ENCODE data around the gene NOS1AP.

The NOS1AP gene

DNA sequence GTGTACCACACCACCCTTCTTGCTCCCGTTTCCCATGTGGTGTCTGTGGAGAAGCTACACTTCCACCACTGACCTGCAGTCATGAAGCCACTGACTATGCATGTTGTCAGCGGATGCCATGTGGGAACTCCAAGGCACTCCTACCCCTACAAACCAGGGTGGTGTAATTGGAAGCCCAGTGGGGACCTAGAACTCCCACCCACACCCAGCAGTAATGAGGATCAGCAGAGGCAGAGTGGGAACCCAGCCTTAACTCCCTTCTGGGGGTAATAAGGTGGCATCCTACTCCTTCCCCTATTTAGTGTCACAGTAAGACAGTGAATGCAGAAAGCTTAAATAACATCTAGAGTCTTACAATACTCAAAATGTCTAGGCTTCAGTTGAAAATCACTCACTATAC lies 228.8 kb downstream of the NOS1AP start:
- H3K4me3 ChIP-seq (ENCODE audit: low read length) = no peak overlapping the region
- H3F3A ChIP-seq (ENCODE audit: control insufficient read depth, insufficient read depth) = no peaks in the 10 kb centered on the region
- peaks cover 12% of the 10 kb centered on the region; the same call in 1 of the 2 replicates for H3K27me3 ChIP-seq (ENCODE audit: control insufficient read depth, low read length)
- no peaks in the 10 kb centered on the region for H3K36me3 ChIP-seq (ENCODE audit: control insufficient read depth, low read length)
- TF ChIP-seq, protein P1, sequence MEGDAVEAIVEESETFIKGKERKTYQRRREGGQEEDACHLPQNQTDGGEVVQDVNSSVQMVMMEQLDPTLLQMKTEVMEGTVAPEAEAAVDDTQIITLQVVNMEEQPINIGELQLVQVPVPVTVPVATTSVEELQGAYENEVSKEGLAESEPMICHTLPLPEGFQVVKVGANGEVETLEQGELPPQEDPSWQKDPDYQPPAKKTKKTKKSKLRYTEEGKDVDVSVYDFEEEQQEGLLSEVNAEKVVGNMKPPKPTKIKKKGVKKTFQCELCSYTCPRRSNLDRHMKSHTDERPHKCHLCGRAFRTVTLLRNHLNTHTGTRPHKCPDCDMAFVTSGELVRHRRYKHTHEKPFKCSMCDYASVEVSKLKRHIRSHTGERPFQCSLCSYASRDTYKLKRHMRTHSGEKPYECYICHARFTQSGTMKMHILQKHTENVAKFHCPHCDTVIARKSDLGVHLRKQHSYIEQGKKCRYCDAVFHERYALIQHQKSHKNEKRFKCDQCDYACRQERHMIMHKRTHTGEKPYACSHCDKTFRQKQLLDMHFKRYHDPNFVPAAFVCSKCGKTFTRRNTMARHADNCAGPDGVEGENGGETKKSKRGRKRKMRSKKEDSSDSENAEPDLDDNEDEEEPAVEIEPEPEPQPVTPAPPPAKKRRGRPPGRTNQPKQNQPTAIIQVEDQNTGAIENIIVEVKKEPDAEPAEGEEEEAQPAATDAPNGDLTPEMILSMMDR (IDR thresholded peaks at IDR 0.05; ENCODE audit: low read depth, low read length, poor library complexity, severe bottlenecking) = no peak
- no peak for TF ChIP-seq EZH2phosphoT487 (IDR thresholded peaks at IDR 0.05; ENCODE audit: borderline replicate concordance, low read length)
- H3K9me3 ChIP-seq (ENCODE audit: control insufficient read depth, insufficient read depth, low read length) = no peaks in the 10 kb centered on the region
- no peaks in the 10 kb centered on the region for H3K79me2 ChIP-seq (ENCODE audit: control insufficient read depth, low read length)
- H3K9me2 ChIP-seq (replicated peaks; ENCODE audit: control insufficient read depth, low read length) = no peaks in the 10 kb centered on the region
- H3K27ac ChIP-seq (ENCODE audit: low read depth, low read length) = no peak overlapping the region
- no peaks in the 10 kb centered on the region for H4K20me1 ChIP-seq (ENCODE audit: control insufficient read depth, insufficient read depth, low read depth, low read length)
- H3K4me1 ChIP-seq (ENCODE audit: control insufficient read depth, low read length) = no peaks in the 10 kb centered on the region
- H3K4me2 ChIP-seq (ENCODE audit: low read length) = no peak overlapping the region

DNA sequence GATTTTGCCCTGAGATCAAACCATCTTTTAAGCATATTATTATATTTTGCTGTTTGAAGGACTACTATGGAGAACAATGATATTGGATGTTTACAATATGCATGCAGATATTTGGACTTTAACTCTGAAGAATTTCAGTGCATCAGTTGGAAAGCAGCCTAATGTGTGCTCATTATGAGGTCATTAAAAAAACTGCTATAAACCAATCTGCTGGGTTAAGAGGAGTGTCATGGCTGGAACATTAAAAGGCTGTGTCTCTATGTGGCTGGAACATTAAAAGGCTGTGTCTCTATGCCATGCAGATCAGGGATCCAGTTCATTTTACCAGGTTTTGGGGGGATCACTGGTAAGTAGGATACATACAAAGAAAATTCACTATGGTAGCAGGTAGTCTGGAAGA lies 229.5 kb downstream of the NOS1AP start:
- Histone ChIP-seq H3K79me2 (ENCODE audit: control insufficient read depth, low read length) (no peaks in the 10 kb centered on the region), H3K9me3 (ENCODE audit: control insufficient read depth, insufficient read depth, low read length) (no peaks in the 10 kb centered on the region), H3K4me2 (ENCODE audit: low read length) (no peak overlapping the region), H4K20me1 (ENCODE audit: control insufficient read depth, insufficient read depth, low read depth, low read length) (no peaks in the 10 kb centered on the region), H3K27me3 (ENCODE audit: control insufficient read depth, low read length) (peaks cover 10% of the 10 kb centered on the region; the same call in 1 of the 2 replicates), H3K36me3 (ENCODE audit: control insufficient read depth, low read length) (no peaks in the 10 kb centered on the region), H3K9me2 (replicated peaks; ENCODE audit: control insufficient read depth, low read length) (no peaks in the 10 kb centered on the region), H3K4me3 (ENCODE audit: low read length) (no peak overlapping the region), H3K4me1 (ENCODE audit: control insufficient read depth, low read length) (no peaks in the 10 kb centered on the region), H3K27ac (ENCODE audit: low read depth, low read length) (no peak overlapping the region), H3F3A (ENCODE audit: control insufficient read depth, insufficient read depth) (no peaks in the 10 kb centered on the region)
- TF ChIP-seq, protein P1 (IDR thresholded peaks at IDR 0.05; ENCODE audit: low read depth, low read length, poor library complexity, severe bottlenecking) = no peak
- no peak for TF ChIP-seq EZH2phosphoT487 (IDR thresholded peaks at IDR 0.05; ENCODE audit: borderline replicate concordance, low read length)

DNA sequence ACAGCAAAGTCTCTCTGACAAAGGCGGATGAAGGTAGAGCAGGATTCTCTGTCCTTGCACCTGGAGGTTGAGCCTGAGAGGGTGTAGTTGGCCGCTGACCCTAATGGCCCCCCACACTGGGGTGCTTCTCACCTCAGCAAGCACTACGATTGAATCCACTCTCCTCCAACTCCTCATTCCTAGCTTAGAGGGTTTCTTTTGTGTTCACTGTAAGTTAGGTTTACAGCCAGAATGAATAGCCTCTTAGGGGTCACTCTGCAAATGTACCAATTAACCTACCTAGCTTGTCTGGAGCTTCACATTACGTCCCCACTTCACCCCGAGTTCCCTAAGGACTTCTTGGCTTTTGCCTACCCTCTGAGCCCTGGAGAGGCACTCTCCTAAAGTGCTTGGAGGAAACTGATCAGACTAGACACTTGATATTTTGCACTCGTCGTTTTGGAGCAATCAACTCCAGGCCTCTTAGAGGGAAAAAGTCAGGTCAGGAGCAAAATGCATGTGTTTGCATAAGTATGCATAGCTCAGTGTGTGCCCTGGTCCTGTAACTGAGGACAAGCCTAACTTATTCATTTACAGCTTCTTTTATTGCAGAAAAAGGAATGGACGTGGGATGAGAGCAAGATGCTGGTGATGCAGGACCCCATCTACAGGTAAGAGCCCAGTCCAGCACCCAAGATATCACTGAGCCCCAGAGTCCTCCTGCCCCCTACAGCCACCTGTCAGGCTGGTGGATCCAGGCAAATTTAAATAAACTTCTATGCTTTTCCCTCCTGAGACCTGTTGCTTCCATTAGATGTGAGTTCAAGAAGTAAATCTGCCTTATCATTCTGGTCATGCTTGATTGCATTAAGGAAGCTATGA lies 230.8 kb downstream of the NOS1AP start:
- no peaks in the 10 kb centered on the region for H3K9me2 ChIP-seq (replicated peaks; ENCODE audit: control insufficient read depth, low read length)
- H3K79me2 ChIP-seq (ENCODE audit: control insufficient read depth, low read length) = no peaks in the 10 kb centered on the region
- TF ChIP-seq, protein P1 (IDR thresholded peaks at IDR 0.05; ENCODE audit: low read depth, low read length, poor library complexity, severe bottlenecking) = no peak
- TF ChIP-seq EZH2phosphoT487 (IDR thresholded peaks at IDR 0.05; ENCODE audit: borderline replicate concordance, low read length) = no peak
- H4K20me1 ChIP-seq (ENCODE audit: control insufficient read depth, insufficient read depth, low read depth, low read length) = no peaks in the 10 kb centered on the region
- H3K27me3 ChIP-seq (ENCODE audit: control insufficient read depth, low read length) = peaks cover 7% of the 10 kb centered on the region; the same call in 1 of the 2 replicates
- H3K9me3 ChIP-seq (ENCODE audit: control insufficient read depth, insufficient read depth, low read length) = no peaks in the 10 kb centered on the region
- no peaks in the 10 kb centered on the region for H3K4me1 ChIP-seq (ENCODE audit: control insufficient read depth, low read length)
- no peak overlapping the region for H3K4me3 ChIP-seq (ENCODE audit: low read length)
- no peaks in the 10 kb centered on the region for H3K36me3 ChIP-seq (ENCODE audit: control insufficient read depth, low read length)
- H3K27ac ChIP-seq (ENCODE audit: low read depth, low read length) = no peak overlapping the region
- H3F3A ChIP-seq (ENCODE audit: control insufficient read depth, insufficient read depth) = no peaks in the 10 kb centered on the region
- no peak overlapping the region for H3K4me2 ChIP-seq (ENCODE audit: low read length)

Measured in DOHH2 (cell line).